OCI-LY1 (cell line): ENCODE measurements around the gene FCGBP.
"Not testable (repeated sequence)": the region's sequence is repeated elsewhere in the genome, so short reads cannot be mapped to it uniquely, and the experiment has no call there.

ENCODE experiments used
- H2AFZ ChIP-seq: fragments of 200-600 bp; sonication (generic), shearing (Covaris generic); 2 replicates; pipeline ENCODE4 v1.6.0; 2014; ENCODE audit warnings: antibody characterized with exemption, mild to moderate bottlenecking, low read length
- H3F3A ChIP-seq: fragments of 200-600 bp; sonication (generic), shearing (Covaris generic); 2 replicates; pipeline ENCODE4 v1.6.0; 2014; ENCODE audit warnings: mild to moderate bottlenecking, antibody characterized with exemption, low read length, moderate library complexity; ENCODE audit not compliant: insufficient read depth
- H3K27ac ChIP-seq: fragments of 200-600 bp; sonication (generic); 2 replicates; pipeline ENCODE4 v1.5.1; 2014; ENCODE audit warnings: low read length, mixed run types, mild to moderate bottlenecking, low read depth; ENCODE audit not compliant: poor library complexity, severe bottlenecking
- H3K27me3 ChIP-seq: fragments of 200-600 bp; sonication (generic); 2 replicates; pipeline ENCODE4 v1.6.0; 2014; ENCODE audit warnings: antibody characterized with exemption, mild to moderate bottlenecking, low read length, moderate library complexity; ENCODE audit not compliant: insufficient read depth
- H3K36me3 ChIP-seq: fragments of 200-600 bp; sonication (generic); 2 replicates; pipeline ENCODE4 v1.6.1; 2014; ENCODE audit warnings: mild to moderate bottlenecking, antibody characterized with exemption, low read length, moderate library complexity, mixed read lengths; ENCODE audit not compliant: insufficient read depth
- H3K4me1 ChIP-seq: fragments of 200-600 bp; sonication (generic); 2 replicates; pipeline ENCODE4 v1.5.1; 2014; ENCODE audit warnings: mild to moderate bottlenecking, low read length, moderate library complexity; ENCODE audit not compliant: insufficient read depth, severe bottlenecking
- H3K4me2 ChIP-seq: fragments of 200-600 bp; sonication (generic), shearing (Covaris generic); 2 replicates; pipeline ENCODE4 v1.6.1; 2014; ENCODE audit warnings: low read length
- H3K4me3 ChIP-seq: fragments of 200-600 bp; sonication (generic); 2 replicates; pipeline ENCODE4 v1.5.1; 2014; ENCODE audit warnings: low read length, low read depth, mild to moderate bottlenecking, mixed read lengths; ENCODE audit not compliant: poor library complexity, severe bottlenecking
- H3K79me2 ChIP-seq: fragments of 200-600 bp; shearing (Covaris generic); 2 replicates; pipeline ENCODE4 v1.6.1; 2016; ENCODE audit warnings: mixed run types, low read length, mixed read lengths; ENCODE audit not compliant: insufficient read depth
- H3K9ac ChIP-seq: fragments of 200-600 bp; sonication (generic), shearing (Covaris generic); 2 replicates; pipeline ENCODE4 v1.6.1; 2014; ENCODE audit warnings: mild to moderate bottlenecking, low read length, mixed read lengths
- H3K9me2 ChIP-seq: fragments of 200-600 bp; sonication (generic), shearing (Covaris generic); 2 replicates; pipeline ENCODE4 v1.6.1; 2014; ENCODE audit warnings: low read depth, mild to moderate bottlenecking, low read length, mixed read lengths
- H3K9me3 ChIP-seq: fragments of 200-600 bp; shearing (Covaris generic); 2 replicates; pipeline ENCODE4 v1.6.1; 2014; ENCODE audit warnings: low read length, mixed read lengths
- H4K20me1 ChIP-seq: fragments of 200-600 bp; sonication (generic), shearing (Covaris generic); 2 replicates; pipeline ENCODE4 v1.6.0; 2016; ENCODE audit warnings: mild to moderate bottlenecking, low read length; ENCODE audit not compliant: insufficient read depth
- CTCF ChIP-seq: fragments of 200-600 bp; sonication (generic), shearing (Covaris generic); IDR thresholded peaks from 2 replicates; pipeline ENCODE4 v1.5.1; 2017; ENCODE audit warnings: mild to moderate bottlenecking, antibody characterized with exemption, low read length, moderate library complexity, mixed read lengths
- EZH2 ChIP-seq: fragments of 200-600 bp; sonication (generic), shearing (Covaris generic); IDR thresholded peaks from 2 replicates; pipeline ENCODE4 v1.8.0; 2017; ENCODE audit warnings: borderline replicate concordance, mixed run types, mild to moderate bottlenecking, antibody characterized with exemption, low read length, moderate library complexity, mixed read lengths

Gene FCGBP

GRCh38 chr19:39966617-39967016 is 32.2 kb upstream of the FCGBP start:
- no peak overlapping the region; the same call in 1 of the 2 replicates for H3K9ac ChIP-seq
- H3K9me2 ChIP-seq, result no peaks in the 10 kb centered on the region
- H4K20me1 ChIP-seq, result no peaks in the 10 kb centered on the region
- no peak overlapping the region for H3K4me3 ChIP-seq
- no peak overlapping the region for H3K4me2 ChIP-seq
- H3K36me3 ChIP-seq, result no peaks in the 10 kb centered on the region
- H2AFZ ChIP-seq, result no peak overlapping the region
- no peaks in the 10 kb centered on the region for H3K27me3 ChIP-seq
- H3K4me1 ChIP-seq, result peaks cover 45% of the 10 kb centered on the region
- peak overlapping the region; percentile 89 for H3K27ac ChIP-seq
- no peaks in the 10 kb centered on the region for H3K9me3 ChIP-seq
- TF ChIP-seq EZH2, result no peak
- no peak for TF ChIP-seq CTCF
- H3F3A ChIP-seq, result no peaks in the 10 kb centered on the region
- peaks cover 5% of the 10 kb centered on the region for H3K79me2 ChIP-seq

- no peaks in the 10 kb centered on the region for H3K27me3 ChIP-seq
- H3K79me2 ChIP-seq, result no peaks in the 10 kb centered on the region
- H3K9me2 ChIP-seq, result no peaks in the 10 kb centered on the region
- H3K36me3 ChIP-seq, result no peaks in the 10 kb centered on the region
- no peak overlapping the region for H2AFZ ChIP-seq
- no peak overlapping the region for H3K4me3 ChIP-seq
- H3K27ac ChIP-seq, result peak overlapping the region; percentile 34
- no peak overlapping the region for H3K4me2 ChIP-seq
- TF ChIP-seq CTCF (no peak), EZH2 (no peak)
- H3K9me3 ChIP-seq, result no peaks in the 10 kb centered on the region
- peaks cover 50% of the 10 kb centered on the region for H3K4me1 ChIP-seq
- H4K20me1 ChIP-seq, result no peaks in the 10 kb centered on the region
- no peaks in the 10 kb centered on the region for H3F3A ChIP-seq
- H3K9ac ChIP-seq, result no peak overlapping the region
These were observed 29.5 kb upstream of the FCGBP start for GRCh38 chr19:39963898-39964297.

GRCh38 chr19:39959407-39959806 is 25.0 kb upstream of the FCGBP start:
- H2AFZ ChIP-seq, H3K27me3 ChIP-seq, H3K9me2 ChIP-seq, H3K79me2 ChIP-seq, H3K9me3 ChIP-seq, H3K36me3 ChIP-seq, H3F3A ChIP-seq, H4K20me1 ChIP-seq: not testable (repeated sequence)
- H3K4me3 ChIP-seq, result peak overlapping the region; percentile 30
- peaks cover 61% of the 10 kb centered on the region for H3K4me1 ChIP-seq
- H3K4me2 ChIP-seq, result peak overlapping the region; percentile 65
- peak overlapping the region; percentile 52 for H3K9ac ChIP-seq
- H3K27ac ChIP-seq, result peak overlapping the region; percentile 93

GRCh38 chr19:39958942-39959341 is 24.5 kb upstream of the FCGBP start:
- not testable (repeated sequence) for H3K27me3 ChIP-seq, H3K9me3 ChIP-seq, H3K36me3 ChIP-seq, H3F3A ChIP-seq, H3K79me2 ChIP-seq, H3K9me2 ChIP-seq, H4K20me1 ChIP-seq, H2AFZ ChIP-seq
- H3K27ac ChIP-seq, result peak overlapping the region; percentile 93
- H3K9ac ChIP-seq, result peak overlapping the region; percentile 52
- H3K4me3 ChIP-seq, result peak overlapping the region; percentile 30
- peak overlapping the region; percentile 65 for H3K4me2 ChIP-seq
- peaks cover 64% of the 10 kb centered on the region for H3K4me1 ChIP-seq

- not testable (repeated sequence) for H2AFZ ChIP-seq, H3K27me3 ChIP-seq, H3K9me2 ChIP-seq, H3K4me2 ChIP-seq, H3K79me2 ChIP-seq, H3K9ac ChIP-seq, H4K20me1 ChIP-seq, H3K4me3 ChIP-seq, H3K36me3 ChIP-seq, H3F3A ChIP-seq, H3K9me3 ChIP-seq
- Histone ChIP-seq H3K4me1 (peaks cover 70% of the 10 kb centered on the region), H3K27ac (peak overlapping the region; percentile 91)
These were observed 23.5 kb upstream of the FCGBP start for GRCh38 chr19:39957886-39958285.
